ENCODE results near the gene ALKBH5. TPM values are rescaled to one million over a fixed set of nuclear protein-coding genes. Genes with fewer than 3 reads are reported as not detected.

ALKBH5 gene
- total and polyA plus RNA-seq, 2 donors (not counting 1 experiment from before 2014, with no cell fraction given): 70.3 to 103 TPM

DNA sequence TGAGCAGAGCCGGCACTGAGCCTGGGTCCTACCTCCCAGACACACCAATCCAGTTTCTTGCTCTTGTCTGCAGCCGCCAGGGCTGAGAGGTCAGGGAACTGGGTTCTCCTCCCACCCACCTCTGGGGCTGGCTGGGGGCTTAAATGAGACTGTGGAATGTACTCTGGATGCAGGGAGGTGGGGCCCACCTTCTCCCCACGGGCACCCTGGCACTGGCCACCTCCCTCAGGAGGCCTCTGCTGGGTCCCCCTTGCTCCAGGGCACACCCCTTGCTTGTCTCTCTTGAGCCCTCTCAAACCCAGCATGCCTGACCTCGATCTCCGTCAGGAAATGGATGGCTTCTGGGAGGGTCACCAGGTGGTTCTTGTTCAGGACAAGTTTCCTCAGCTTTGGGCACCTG lies 68.5 kb downstream of the ALKBH5 start:
- no peak overlapping the region for H3K9ac ChIP-seq (ENCODE audit: insufficient read depth, low read length)
- H3K79me2 ChIP-seq (ENCODE audit: control insufficient read depth, insufficient read depth, low read length): peaks cover 18% of the 10 kb centered on the region
- H3K4me1 ChIP-seq (ENCODE audit: control insufficient read depth, extremely low read depth, insufficient read depth, low read length): peaks cover 3% of the 10 kb centered on the region
- H2AFZ ChIP-seq (ENCODE audit: low read length): no peak overlapping the region
- H3K9me3 ChIP-seq (ENCODE audit: control insufficient read depth, insufficient read depth, low read depth, low read length): no peaks in the 10 kb centered on the region
- H4K20me1 ChIP-seq (ENCODE audit: control insufficient read depth, extremely low read depth, insufficient read depth, low read length): no peaks in the 10 kb centered on the region
- no peaks in the 10 kb centered on the region for H3K27me3 ChIP-seq (ENCODE audit: control insufficient read depth, insufficient read depth, low read length)
- TF ChIP-seq, protein P1, sequence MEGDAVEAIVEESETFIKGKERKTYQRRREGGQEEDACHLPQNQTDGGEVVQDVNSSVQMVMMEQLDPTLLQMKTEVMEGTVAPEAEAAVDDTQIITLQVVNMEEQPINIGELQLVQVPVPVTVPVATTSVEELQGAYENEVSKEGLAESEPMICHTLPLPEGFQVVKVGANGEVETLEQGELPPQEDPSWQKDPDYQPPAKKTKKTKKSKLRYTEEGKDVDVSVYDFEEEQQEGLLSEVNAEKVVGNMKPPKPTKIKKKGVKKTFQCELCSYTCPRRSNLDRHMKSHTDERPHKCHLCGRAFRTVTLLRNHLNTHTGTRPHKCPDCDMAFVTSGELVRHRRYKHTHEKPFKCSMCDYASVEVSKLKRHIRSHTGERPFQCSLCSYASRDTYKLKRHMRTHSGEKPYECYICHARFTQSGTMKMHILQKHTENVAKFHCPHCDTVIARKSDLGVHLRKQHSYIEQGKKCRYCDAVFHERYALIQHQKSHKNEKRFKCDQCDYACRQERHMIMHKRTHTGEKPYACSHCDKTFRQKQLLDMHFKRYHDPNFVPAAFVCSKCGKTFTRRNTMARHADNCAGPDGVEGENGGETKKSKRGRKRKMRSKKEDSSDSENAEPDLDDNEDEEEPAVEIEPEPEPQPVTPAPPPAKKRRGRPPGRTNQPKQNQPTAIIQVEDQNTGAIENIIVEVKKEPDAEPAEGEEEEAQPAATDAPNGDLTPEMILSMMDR (conservative IDR thresholded peaks at IDR 0.05 in 1 of 2, IDR thresholded peaks at IDR 0.05 in 1 of 2; ENCODE audit: low read depth in 1 of 2, low read length in 2 of 2): no peak
- no peak for TF ChIP-seq EZH2 (IDR thresholded peaks at IDR 0.05; ENCODE audit: low read length, missing control alignments)
- no peak for DNase-seq (ENCODE audit: low read depth in 2 of 2)
- H3K36me3 ChIP-seq (ENCODE audit: control insufficient read depth, insufficient read depth, low read length): peaks cover 63% of the 10 kb centered on the region
- no peak overlapping the region for H3K4me3 ChIP-seq (replicated peaks in 1 of 4; ENCODE audit: control extremely low read depth in 1 of 4, insufficient read depth in 1 of 4, low read depth in 3 of 4, low read length in 4 of 4)
- H3K4me2 ChIP-seq (ENCODE audit: extremely low read depth, insufficient read depth, low read length): no peak overlapping the region
- H3K27ac ChIP-seq (ENCODE audit: insufficient read depth, low read length): no peak overlapping the region

DNA sequence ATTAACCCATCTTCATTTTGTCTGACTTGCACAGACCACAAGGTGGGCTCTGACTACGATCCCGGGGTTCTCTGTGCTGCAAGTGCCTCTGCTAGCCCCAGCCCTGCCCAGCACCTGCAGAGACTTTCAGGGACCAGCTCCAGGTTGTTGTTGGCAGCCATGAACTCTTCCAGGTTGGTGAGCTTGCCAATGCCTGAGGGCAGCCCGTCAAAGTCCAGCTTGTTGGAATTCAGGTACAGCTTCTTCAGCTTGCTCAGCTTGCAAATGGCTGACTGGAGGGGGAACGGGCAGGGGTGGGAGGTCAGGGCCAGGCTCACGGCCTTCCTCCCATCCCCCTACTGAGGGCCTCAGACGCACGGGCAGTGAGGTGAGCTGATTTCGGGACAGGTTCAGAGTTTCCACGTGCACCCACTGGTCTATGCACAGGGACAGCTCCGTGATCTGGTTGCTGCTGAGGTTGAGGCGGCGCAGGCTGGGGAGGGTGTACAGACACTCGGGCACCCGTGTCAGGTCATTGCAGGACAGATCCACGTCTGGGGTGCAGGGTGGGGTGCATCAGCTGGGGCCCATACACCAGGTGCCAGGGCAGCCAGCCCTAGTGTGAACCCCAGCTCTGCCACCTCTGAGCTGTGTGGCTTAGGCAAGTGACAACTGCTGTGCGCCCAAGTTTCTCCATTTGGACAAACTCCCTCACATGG lies 69.7 kb downstream of the ALKBH5 start:
- Histone ChIP-seq H3K4me2 (ENCODE audit: extremely low read depth, insufficient read depth, low read length) (no peak overlapping the region), H3K4me3 (replicated peaks in 1 of 4; ENCODE audit: control extremely low read depth in 1 of 4, insufficient read depth in 1 of 4, low read depth in 3 of 4, low read length in 4 of 4) (no peak overlapping the region), H3K9me3 (ENCODE audit: control insufficient read depth, insufficient read depth, low read depth, low read length) (no peaks in the 10 kb centered on the region), H3K36me3 (ENCODE audit: control insufficient read depth, insufficient read depth, low read length) (peaks cover 53% of the 10 kb centered on the region), H3K27me3 (ENCODE audit: control insufficient read depth, insufficient read depth, low read length) (no peaks in the 10 kb centered on the region), H3K79me2 (ENCODE audit: control insufficient read depth, insufficient read depth, low read length) (peaks cover 25% of the 10 kb centered on the region), H3K4me1 (ENCODE audit: control insufficient read depth, extremely low read depth, insufficient read depth, low read length) (peaks cover 6% of the 10 kb centered on the region), H4K20me1 (ENCODE audit: control insufficient read depth, extremely low read depth, insufficient read depth, low read length) (no peaks in the 10 kb centered on the region), H3K9ac (ENCODE audit: insufficient read depth, low read length) (no peak overlapping the region), H3K27ac (ENCODE audit: insufficient read depth, low read length) (no peak overlapping the region), H2AFZ (ENCODE audit: low read length) (no peak overlapping the region)
- no peak for DNase-seq (ENCODE audit: low read depth in 2 of 2)
- TF ChIP-seq, protein P1 (conservative IDR thresholded peaks at IDR 0.05 in 1 of 2, IDR thresholded peaks at IDR 0.05 in 1 of 2; ENCODE audit: low read depth in 1 of 2, low read length in 2 of 2): no peak
- no peak for TF ChIP-seq EZH2 (IDR thresholded peaks at IDR 0.05; ENCODE audit: low read length, missing control alignments)

DNA sequence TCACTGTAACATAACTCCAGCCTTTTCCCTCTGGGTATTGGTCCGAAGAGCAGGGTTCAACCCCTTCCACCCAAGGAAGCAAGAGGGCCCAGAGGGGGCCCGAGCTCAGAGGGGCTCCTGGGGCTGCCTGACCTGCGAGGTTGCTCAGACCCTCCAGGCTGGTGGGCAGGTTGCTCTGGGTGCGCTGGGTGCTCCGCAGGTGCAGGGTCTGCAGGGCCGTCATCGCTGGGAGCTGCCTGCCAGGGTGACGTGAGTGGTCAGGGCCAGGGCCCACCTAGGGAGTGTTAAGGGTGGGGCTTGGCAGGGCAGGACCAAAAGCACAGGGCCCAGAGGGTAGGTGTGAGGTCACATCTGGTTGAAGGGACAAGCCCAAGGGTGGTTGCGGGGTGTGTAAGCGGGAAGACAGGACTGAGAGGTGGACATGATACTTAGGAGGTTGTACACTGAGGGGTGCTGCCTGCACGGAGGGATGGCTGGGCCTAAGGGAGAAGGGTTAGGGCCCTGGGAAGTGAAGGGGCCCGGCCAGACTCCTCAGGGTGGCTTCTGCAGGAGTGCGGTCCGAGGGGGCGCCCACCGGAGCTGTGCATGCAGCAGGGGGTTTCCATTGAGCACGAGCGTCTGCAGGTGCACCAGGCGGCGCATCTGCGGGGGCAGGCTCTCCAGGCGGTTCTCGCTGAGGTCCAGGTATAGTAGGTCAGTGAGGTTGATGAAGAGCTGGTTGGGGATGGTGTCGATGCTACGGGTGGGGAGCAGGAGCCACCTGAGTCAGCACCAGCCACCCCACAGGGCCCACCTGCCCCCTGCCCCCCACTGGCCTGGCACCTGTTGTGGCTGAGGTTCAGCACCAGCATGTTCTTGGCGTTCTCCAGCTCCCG lies 70.6 kb downstream of the ALKBH5 start:
- no peak overlapping the region for H3K9ac ChIP-seq (ENCODE audit: insufficient read depth, low read length)
- no peaks in the 10 kb centered on the region for H3K27me3 ChIP-seq (ENCODE audit: control insufficient read depth, insufficient read depth, low read length)
- no peaks in the 10 kb centered on the region for H3K9me3 ChIP-seq (ENCODE audit: control insufficient read depth, insufficient read depth, low read depth, low read length)
- H3K27ac ChIP-seq (ENCODE audit: insufficient read depth, low read length): no peak overlapping the region
- no peak for DNase-seq (ENCODE audit: low read depth in 2 of 2)
- peaks cover 25% of the 10 kb centered on the region for H3K79me2 ChIP-seq (ENCODE audit: control insufficient read depth, insufficient read depth, low read length)
- H3K4me3 ChIP-seq (replicated peaks in 1 of 4; ENCODE audit: control extremely low read depth in 1 of 4, insufficient read depth in 1 of 4, low read depth in 3 of 4, low read length in 4 of 4): no peak overlapping the region
- H4K20me1 ChIP-seq (ENCODE audit: control insufficient read depth, extremely low read depth, insufficient read depth, low read length): no peaks in the 10 kb centered on the region
- H2AFZ ChIP-seq (ENCODE audit: low read length): no peak overlapping the region
- TF ChIP-seq EZH2 (IDR thresholded peaks at IDR 0.05; ENCODE audit: low read length, missing control alignments): no peak
- TF ChIP-seq, protein P1 (conservative IDR thresholded peaks at IDR 0.05 in 1 of 2, IDR thresholded peaks at IDR 0.05 in 1 of 2; ENCODE audit: low read depth in 1 of 2, low read length in 2 of 2): no peak
- peaks cover 9% of the 10 kb centered on the region for H3K4me1 ChIP-seq (ENCODE audit: control insufficient read depth, extremely low read depth, insufficient read depth, low read length)
- H3K36me3 ChIP-seq (ENCODE audit: control insufficient read depth, insufficient read depth, low read length): peaks cover 49% of the 10 kb centered on the region
- H3K4me2 ChIP-seq (ENCODE audit: extremely low read depth, insufficient read depth, low read length): no peak overlapping the region
